SK-N-SH (cell line): ENCODE data around the gene LAPTM4A. TPM values are rescaled to one million over a fixed set of nuclear protein-coding genes. Genes with fewer than 3 reads are reported as not detected.

ENCODE experiments used
- CTCF ChIA-PET: fragments of 300-600, 350-600 bp; formaldehyde crosslinking; extraction: SDS; loops from one replicate; lab custom pipeline; 2021; lab: Yijun Ruan, JAX
- POLR2A ChIA-PET: fragments of 350-600 bp; sonication (Branson Sonifier 250); formaldehyde crosslinking; extraction: SDS; loops from one replicate; lab custom pipeline; 2020; ENCODE audit warnings: antibody characterized with exemption, inconsistent platforms; lab: Yijun Ruan, JAX
- DNase-seq: peaks from one replicate; pipeline ENCODE4 v3.0.0; 2012
- H2AFZ ChIP-seq: fragments of 200-600 bp; sonication (generic); 2 replicates; pipeline ENCODE4 v1.8.1; 2016; ENCODE audit warnings: antibody characterized with exemption, mild to moderate bottlenecking, low read depth
- H3F3A ChIP-seq: fragments of 200-600 bp; sonication (generic); replicated peaks from 2 replicates; pipeline ENCODE3; 2016; ENCODE audit warnings: antibody characterized with exemption, mild to moderate bottlenecking; ENCODE audit not compliant: insufficient read depth
- H3K27ac ChIP-seq, 2 experiments: fragments of 200-500 bp in 1 of 2; fragments of 200-600 bp in 1 of 2; sonication (Bioruptor generic) in 1 of 2; sonication (generic), shearing (Covaris generic) in 1 of 2; 2 replicates each; pipeline versions ENCODE4 v1.5.1 to v1.6.1; 2014 to 2016; ENCODE audit warnings: low read depth in 2 of 2, inconsistent platforms in 1 of 2, low read length in 1 of 2, mild to moderate bottlenecking in 1 of 2, mixed read lengths in 1 of 2
- H3K27me3 ChIP-seq: fragments of 200-600 bp; sonication (generic), shearing (Covaris generic); 2 replicates; pipeline ENCODE4 v1.6.1; 2016; ENCODE audit warnings: mixed run types; ENCODE audit not compliant: insufficient read depth
- H3K36me3 ChIP-seq, 2 experiments: fragments of 200-500 bp in 1 of 2; fragments of 200-600 bp in 1 of 2; sonication (Bioruptor generic) in 1 of 2; sonication (generic) in 1 of 2; replicated peaks in 1 of 2; 2 replicates each; pipeline versions ENCODE3 to v1.5.1; 2014 to 2016; ENCODE audit warnings: low read length in 1 of 2, mild to moderate bottlenecking in 1 of 2; ENCODE audit not compliant: insufficient read depth in 2 of 2, control insufficient read depth in 1 of 2
- H3K4me1 ChIP-seq, 2 experiments: fragments of 200-500 bp in 1 of 2; fragments of 200-600 bp in 1 of 2; sonication (Bioruptor generic) in 1 of 2; sonication (generic), shearing (Covaris generic) in 1 of 2; 2 replicates each; pipeline versions ENCODE4 v1.5.1 to v1.6.1; 2014 to 2016; ENCODE audit warnings: low read depth in 1 of 2, low read length in 1 of 2, mixed run types in 1 of 2; ENCODE audit not compliant: insufficient read depth in 2 of 2, control insufficient read depth in 1 of 2
- H3K4me2 ChIP-seq: fragments of 200-600 bp; sonication (generic), shearing (Covaris generic); 2 replicates; pipeline ENCODE4 v1.6.1; 2017; ENCODE audit warnings: mixed run types
- H3K4me3 ChIP-seq, 2 experiments: fragments of 200-500 bp in 1 of 2; fragments of 200-600 bp in 1 of 2; sonication (Bioruptor generic) in 1 of 2; sonication (generic), shearing (Covaris generic) in 1 of 2; 2 replicates each; pipeline versions ENCODE4 v1.5.1 to v1.8.1; 2014 to 2016; ENCODE audit warnings: low read depth in 2 of 2, inconsistent platforms in 1 of 2, low read length in 1 of 2, mild to moderate bottlenecking in 1 of 2, mixed read lengths in 1 of 2, moderate library complexity in 1 of 2
- H3K79me2 ChIP-seq: fragments of 200-600 bp; sonication (generic); 2 replicates; pipeline ENCODE4 v1.8.1; 2017; ENCODE audit warnings: mild to moderate bottlenecking; ENCODE audit not compliant: insufficient read depth
- H3K9ac ChIP-seq: fragments of 200-600 bp; sonication (generic); 2 replicates; pipeline ENCODE4 v1.6.1; 2017; ENCODE audit warnings: mixed run types
- H3K9me2 ChIP-seq: fragments of 200-600 bp; sonication (generic); 2 replicates; pipeline ENCODE4 v1.6.1; 2017; ENCODE audit warnings: mixed run types
- H3K9me3 ChIP-seq: fragments of 200-600 bp; sonication (generic); 2 replicates; pipeline ENCODE4 v1.6.1; 2017; ENCODE audit warnings: mixed run types, mild to moderate bottlenecking, moderate library complexity
- H4K20me1 ChIP-seq: fragments of 200-600 bp; sonication (generic); 2 replicates; pipeline ENCODE4 v1.6.1; 2017; ENCODE audit warnings: mild to moderate bottlenecking, mixed run types; ENCODE audit not compliant: insufficient read depth
- CHD2 ChIP-seq: fragments of 150-350 bp; IDR thresholded peaks from 2 replicates; pipeline ENCODE4 v1.6.1; 2018; ENCODE audit warnings: low read length; ENCODE audit not compliant: partially characterized antibody
- ELF1 ChIP-seq: IDR thresholded peaks from 2 replicates; pipeline ENCODE4 v1.4.0; 2012
- EP300 ChIP-seq, 2 experiments: IDR thresholded peaks; 2 replicates each; pipeline versions ENCODE4 v1.4.0 to v1.6.1; 2012; ENCODE audit warnings: borderline replicate concordance in 1 of 2, low read depth in 1 of 2, low read length in 1 of 2
- FOSL2 ChIP-seq: IDR thresholded peaks from 2 replicates; pipeline ENCODE4 v1.4.0; 2012; ENCODE audit warnings: low read depth, mild to moderate bottlenecking, moderate library complexity, borderline replicate concordance
- FOXJ3 ChIP-seq: sonication (generic); formaldehyde crosslinking; IDR thresholded peaks from 2 replicates; pipeline ENCODE4 v1.5.1; 2020; ENCODE audit warnings: mild to moderate bottlenecking, missing genetic modification reagents
- GABPA ChIP-seq: IDR thresholded peaks from 2 replicates; pipeline ENCODE4 v1.4.0; 2012; ENCODE audit warnings: low read depth, mild to moderate bottlenecking
- MAX ChIP-seq: IDR thresholded peaks from 2 replicates; pipeline ENCODE4 v1.4.0; 2012; ENCODE audit warnings: low read depth
- MXI1 ChIP-seq: IDR thresholded peaks from 2 replicates; pipeline ENCODE4 v1.6.1; 2012; ENCODE audit warnings: mild to moderate bottlenecking, low read depth, low read length, improper control_type of control experiment
- RAD21 ChIP-seq: IDR thresholded peaks from 2 replicates; pipeline ENCODE4 v1.6.1; 2012; ENCODE audit warnings: mild to moderate bottlenecking, low read length
- RCOR1 ChIP-seq: fragments of 150-350 bp; IDR thresholded peaks from 2 replicates; pipeline ENCODE4 v1.6.1; 2017; ENCODE audit warnings: antibody characterized with exemption, low read length
- REST ChIP-seq: IDR thresholded peaks from 2 replicates; pipeline ENCODE4 v1.6.1; 2012; ENCODE audit warnings: mild to moderate bottlenecking, low read depth, low read length, moderate library complexity
- SIN3A ChIP-seq: IDR thresholded peaks from 2 replicates; pipeline ENCODE4 v1.6.1; 2012; ENCODE audit warnings: low read depth, mild to moderate bottlenecking, low read length, moderate library complexity, borderline replicate concordance
- SMC3 ChIP-seq: IDR thresholded peaks from 2 replicates; pipeline ENCODE4 v1.6.1; 2012; ENCODE audit warnings: low read depth, low read length, improper control_type of control experiment
- WGBS: methylation state at CpG from one replicate; pipeline ENCODE4 v1.1.6; 2017; ENCODE audit warnings: low lambda C conversion rate; 5-methylcytosine and 5-hydroxymethylcytosine counted together
- polyA plus RNA-seq, 3 experiments: library from polyadenylated mRNA; depleted of rRNA; stranded (reverse); fragments of >200 nt; gene quantifications; 2 replicates each; pipeline ENCODE4 v1.2.3, GENCODE V29; 2012
- TF ChIP-seq, protein P1 (sequence below): fragments of 200-600 bp; sonication (generic); IDR thresholded peaks from 2 replicates; pipeline ENCODE4 v1.6.1; 2017; ENCODE audit warnings: antibody characterized with exemption, mild to moderate bottlenecking, moderate library complexity
- TF ChIP-seq, protein P2 (sequence below): IDR thresholded peaks from 2 replicates; pipeline ENCODE4 v1.4.0; 2012; ENCODE audit warnings: low read depth, borderline replicate concordance

LAPTM4A gene
- polyA plus RNA-seq, 1 of the 3 experiments (the other 2 are of a cell fraction): 306 TPM

- no peak for TF ChIP-seq REST
Observed at GRCh38 chr2:20094142-20094755, 42.8 kb upstream of the LAPTM4A start (continued).

DNA sequence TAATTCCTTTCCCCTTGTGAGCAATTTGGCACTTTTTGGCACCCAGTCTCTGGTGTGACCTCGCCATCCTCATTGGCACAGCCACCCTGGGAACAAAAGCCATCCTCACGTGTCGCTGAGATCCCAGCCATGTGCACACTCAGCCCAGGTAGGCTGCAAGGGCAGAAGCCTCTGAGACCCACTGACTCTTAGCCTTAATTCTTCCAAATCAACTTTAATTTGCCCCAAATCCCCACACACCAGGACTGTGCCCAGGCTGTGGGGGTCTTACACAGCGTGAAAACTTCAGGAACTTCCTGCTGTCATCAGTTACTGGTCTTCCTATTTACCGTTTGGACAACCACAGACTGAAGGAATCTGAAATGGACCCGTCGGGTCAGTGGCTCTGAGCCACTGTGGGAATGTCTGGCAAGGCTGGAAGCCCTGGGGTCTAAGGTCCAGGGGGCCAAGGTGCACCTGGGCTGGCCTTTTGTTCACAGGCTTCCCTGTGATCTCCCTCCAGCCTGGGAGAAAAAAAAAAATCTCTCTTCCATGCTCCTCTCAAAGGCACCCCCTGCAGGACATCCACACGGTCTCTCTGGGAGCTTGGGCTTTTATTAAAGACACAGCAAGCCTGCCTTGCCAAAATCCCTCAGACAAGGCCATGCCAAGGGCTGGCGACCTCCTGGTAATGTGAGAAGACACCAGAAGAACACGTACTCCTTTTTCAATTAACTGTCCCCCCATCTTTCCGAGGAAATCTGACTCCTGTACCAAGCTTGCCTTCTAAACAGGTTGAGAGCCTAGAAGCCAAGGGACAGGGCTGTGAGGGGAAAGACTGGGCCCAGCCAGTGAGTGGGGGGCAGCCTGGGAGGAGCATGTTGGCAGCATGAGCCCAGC is 42.1 kb upstream of the LAPTM4A start:
- Histone ChIP-seq H3K4me1 (peaks cover 17 to 22% of the 10 kb centered on the region in 2 experiments; a peak in 2 of 4 replicates), H3F3A (peaks cover 14% of the 10 kb centered on the region), H3K79me2 (no peaks in the 10 kb centered on the region), H3K36me3 (no peaks in the 10 kb centered on the region), H3K9me2 (no peaks in the 10 kb centered on the region)
- WGBS: 65% methylated on average over 11 of the region's 11 CpGs
- TF ChIP-seq SIN3A: peak; percentile 54; the same call in 1 of the 2 replicates
- TF ChIP-seq MAX: peak; percentile 43; the same call in 1 of the 2 replicates
- TF ChIP-seq RCOR1: peak; percentile 54; the same call in 1 of the 2 replicates
- peak; percentile 98 for TF ChIP-seq SMC3
- no peak for TF ChIP-seq ELF1
- TF ChIP-seq GABPA: no peak
- TF ChIP-seq RAD21: peak; percentile 96
- no peak for TF ChIP-seq CHD2
- TF ChIP-seq FOSL2: no peak
- TF ChIP-seq, protein P1, sequence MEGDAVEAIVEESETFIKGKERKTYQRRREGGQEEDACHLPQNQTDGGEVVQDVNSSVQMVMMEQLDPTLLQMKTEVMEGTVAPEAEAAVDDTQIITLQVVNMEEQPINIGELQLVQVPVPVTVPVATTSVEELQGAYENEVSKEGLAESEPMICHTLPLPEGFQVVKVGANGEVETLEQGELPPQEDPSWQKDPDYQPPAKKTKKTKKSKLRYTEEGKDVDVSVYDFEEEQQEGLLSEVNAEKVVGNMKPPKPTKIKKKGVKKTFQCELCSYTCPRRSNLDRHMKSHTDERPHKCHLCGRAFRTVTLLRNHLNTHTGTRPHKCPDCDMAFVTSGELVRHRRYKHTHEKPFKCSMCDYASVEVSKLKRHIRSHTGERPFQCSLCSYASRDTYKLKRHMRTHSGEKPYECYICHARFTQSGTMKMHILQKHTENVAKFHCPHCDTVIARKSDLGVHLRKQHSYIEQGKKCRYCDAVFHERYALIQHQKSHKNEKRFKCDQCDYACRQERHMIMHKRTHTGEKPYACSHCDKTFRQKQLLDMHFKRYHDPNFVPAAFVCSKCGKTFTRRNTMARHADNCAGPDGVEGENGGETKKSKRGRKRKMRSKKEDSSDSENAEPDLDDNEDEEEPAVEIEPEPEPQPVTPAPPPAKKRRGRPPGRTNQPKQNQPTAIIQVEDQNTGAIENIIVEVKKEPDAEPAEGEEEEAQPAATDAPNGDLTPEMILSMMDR: peak; percentile 77
- TF ChIP-seq, protein P2, sequence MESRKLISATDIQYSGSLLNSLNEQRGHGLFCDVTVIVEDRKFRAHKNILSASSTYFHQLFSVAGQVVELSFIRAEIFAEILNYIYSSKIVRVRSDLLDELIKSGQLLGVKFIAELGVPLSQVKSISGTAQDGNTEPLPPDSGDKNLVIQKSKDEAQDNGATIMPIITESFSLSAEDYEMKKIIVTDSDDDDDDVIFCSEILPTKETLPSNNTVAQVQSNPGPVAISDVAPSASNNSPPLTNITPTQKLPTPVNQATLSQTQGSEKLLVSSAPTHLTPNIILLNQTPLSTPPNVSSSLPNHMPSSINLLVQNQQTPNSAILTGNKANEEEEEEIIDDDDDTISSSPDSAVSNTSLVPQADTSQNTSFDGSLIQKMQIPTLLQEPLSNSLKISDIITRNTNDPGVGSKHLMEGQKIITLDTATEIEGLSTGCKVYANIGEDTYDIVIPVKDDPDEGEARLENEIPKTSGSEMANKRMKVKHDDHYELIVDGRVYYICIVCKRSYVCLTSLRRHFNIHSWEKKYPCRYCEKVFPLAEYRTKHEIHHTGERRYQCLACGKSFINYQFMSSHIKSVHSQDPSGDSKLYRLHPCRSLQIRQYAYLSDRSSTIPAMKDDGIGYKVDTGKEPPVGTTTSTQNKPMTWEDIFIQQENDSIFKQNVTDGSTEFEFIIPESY: no peak
- no peak for TF ChIP-seq EP300 (IDR thresholded peaks at IDR 0.05; ENCODE audit: borderline replicate concordance in 1 of 2, low read depth in 1 of 2, low read length in 1 of 2)
- no peak for TF ChIP-seq FOXJ3 (CRISPR knock-in tag)
- peak; percentile 23; the same call in 1 of the 2 replicates for TF ChIP-seq MXI1
- TF ChIP-seq, all 33 proteins: peak for 7
- no peaks in the 10 kb centered on the region for H3K9me3 ChIP-seq
- H3K27me3 ChIP-seq: no peaks in the 10 kb centered on the region
- H4K20me1 ChIP-seq: no peaks in the 10 kb centered on the region
- H3K27ac ChIP-seq: no peak overlapping the region
- peak; percentile 88 for DNase-seq
- H3K4me3 ChIP-seq: no peak overlapping the region
- no peak overlapping the region for H3K9ac ChIP-seq
- H3K4me2 ChIP-seq: no peak overlapping the region
- CTCF ChIA-PET: interaction anchor here (0.6 to 9.0 kb wide), 33 partner anchors 9 to 549 kb away, joined by 3 to 233 read pairs (median 5); partner anchors contain the start of genes LAPTM4A and MATN3
- H2AFZ ChIP-seq: peak overlapping the region; percentile 31; the same call in 1 of the 2 replicates
- POLR2A ChIA-PET: interaction anchor here (0.8 to 1.0 kb wide), 3 partner anchors 20 to 78 kb away, joined by 3 to 4 read pairs (median 4); partner anchors contain the start of gene LAPTM4A
